Measurements from ENCODE around the gene ADRA2A. TPM values are rescaled to one million over a fixed set of nuclear protein-coding genes. Genes with fewer than 3 reads are reported as not detected.

The ADRA2A gene
- total RNA-seq, 2 experiments from 2014 or later, result 0.05 TPM; not detected in 1

DNA sequence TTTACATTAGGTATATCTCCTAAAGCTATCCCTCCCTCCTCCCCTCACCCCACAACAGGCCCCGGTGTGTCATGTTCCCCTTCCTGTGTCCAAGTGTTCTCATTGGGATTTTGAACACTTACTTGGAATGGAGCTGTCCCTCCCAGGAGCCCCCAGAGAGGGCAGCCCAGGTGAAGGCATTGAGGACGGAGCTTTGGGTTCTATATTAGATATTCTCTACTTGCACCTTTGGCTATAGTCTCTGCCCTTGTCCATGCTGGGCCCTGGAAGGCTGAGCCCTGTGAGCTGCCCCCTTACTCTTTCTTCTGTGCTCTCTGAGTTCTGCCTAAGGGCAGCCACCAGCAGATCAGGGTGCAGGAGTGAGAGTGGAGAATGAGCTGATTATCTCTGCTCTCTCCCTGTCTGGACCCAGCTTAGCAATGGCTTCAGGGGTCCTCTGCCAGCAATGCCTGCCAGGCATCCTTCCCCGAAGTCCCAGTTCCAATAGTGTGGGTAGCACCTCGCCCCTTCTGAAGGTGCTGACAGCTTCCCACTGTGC lies 11.2 kb downstream of the ADRA2A start:
- Histone ChIP-seq H3K4me1 (ENCODE audit: insufficient read depth, low read length) (no peaks in the 10 kb centered on the region), H3K36me3 (ENCODE audit: insufficient read depth, low read length) (no peaks in the 10 kb centered on the region), H3K4me3 (ENCODE audit: low read length) (no peak overlapping the region), H3K27me3 (ENCODE audit: control insufficient read depth in 1 of 2, insufficient read depth in 2 of 2, low read length in 2 of 2) (peaks cover 0 to 3% of the 10 kb centered on the region in 2 experiments), H3K27ac (ENCODE audit: low read depth in 1 of 2, low read length in 2 of 2) (no peak overlapping the region), H3K9me3 (ENCODE audit: control insufficient read depth in 1 of 2, insufficient read depth in 1 of 2, low read length in 2 of 2) (peaks cover 0 to 10% of the 10 kb centered on the region in 2 experiments)
- ChIA-PET CTCF (no interaction called here), POLR2A (no interaction called here)
- H3K9me3 Mint-ChIP-seq, result no peaks in the 10 kb centered on the region
- H3K27ac Mint-ChIP-seq, result no peak overlapping the region
- peaks cover 27% of the 10 kb centered on the region for H3K27me3 Mint-ChIP-seq
- DNase-seq (no peak), ATAC-seq (ENCODE audit: poor library complexity) (no peak)
- intact Hi-C loops (cut with DNase I, micrococcal nuclease), result no loop called here
- TF ChIP-seq, protein P1, sequence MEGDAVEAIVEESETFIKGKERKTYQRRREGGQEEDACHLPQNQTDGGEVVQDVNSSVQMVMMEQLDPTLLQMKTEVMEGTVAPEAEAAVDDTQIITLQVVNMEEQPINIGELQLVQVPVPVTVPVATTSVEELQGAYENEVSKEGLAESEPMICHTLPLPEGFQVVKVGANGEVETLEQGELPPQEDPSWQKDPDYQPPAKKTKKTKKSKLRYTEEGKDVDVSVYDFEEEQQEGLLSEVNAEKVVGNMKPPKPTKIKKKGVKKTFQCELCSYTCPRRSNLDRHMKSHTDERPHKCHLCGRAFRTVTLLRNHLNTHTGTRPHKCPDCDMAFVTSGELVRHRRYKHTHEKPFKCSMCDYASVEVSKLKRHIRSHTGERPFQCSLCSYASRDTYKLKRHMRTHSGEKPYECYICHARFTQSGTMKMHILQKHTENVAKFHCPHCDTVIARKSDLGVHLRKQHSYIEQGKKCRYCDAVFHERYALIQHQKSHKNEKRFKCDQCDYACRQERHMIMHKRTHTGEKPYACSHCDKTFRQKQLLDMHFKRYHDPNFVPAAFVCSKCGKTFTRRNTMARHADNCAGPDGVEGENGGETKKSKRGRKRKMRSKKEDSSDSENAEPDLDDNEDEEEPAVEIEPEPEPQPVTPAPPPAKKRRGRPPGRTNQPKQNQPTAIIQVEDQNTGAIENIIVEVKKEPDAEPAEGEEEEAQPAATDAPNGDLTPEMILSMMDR (IDR thresholded peaks at IDR 0.05), result no peak
- H3K36me3 Mint-ChIP-seq (ENCODE audit: low read depth), result no peaks in the 10 kb centered on the region
- no peaks in the 10 kb centered on the region for H3K4me1 Mint-ChIP-seq (ENCODE audit: low read depth)
- H3K4me3 Mint-ChIP-seq, result no peak overlapping the region

GRCh38 chr10:111089293-111089692 lies 12.5 kb downstream of the ADRA2A start:
- Histone ChIP-seq H3K27me3 (ENCODE audit: control insufficient read depth in 1 of 2, insufficient read depth in 2 of 2, low read length in 2 of 2) (peaks cover 0 to 3% of the 10 kb centered on the region in 2 experiments), H3K27ac (ENCODE audit: low read depth in 1 of 2, low read length in 2 of 2) (no peak overlapping the region), H3K4me1 (ENCODE audit: insufficient read depth, low read length) (no peaks in the 10 kb centered on the region), H3K4me3 (ENCODE audit: low read length) (no peak overlapping the region), H3K9me3 (ENCODE audit: control insufficient read depth in 1 of 2, insufficient read depth in 1 of 2, low read length in 2 of 2) (peaks cover 0 to 6% of the 10 kb centered on the region in 2 experiments), H3K36me3 (ENCODE audit: insufficient read depth, low read length) (no peaks in the 10 kb centered on the region)
- intact Hi-C loops (cut with DNase I, micrococcal nuclease), result no loop called here
- no peaks in the 10 kb centered on the region for H3K4me1 Mint-ChIP-seq (ENCODE audit: low read depth)
- peaks cover 32% of the 10 kb centered on the region for H3K27me3 Mint-ChIP-seq
- H3K36me3 Mint-ChIP-seq (ENCODE audit: low read depth), result no peaks in the 10 kb centered on the region
- no peak overlapping the region for H3K27ac Mint-ChIP-seq
- DNase-seq (no peak), ATAC-seq (ENCODE audit: poor library complexity) (no peak)
- no peaks in the 10 kb centered on the region for H3K9me3 Mint-ChIP-seq
- H3K4me3 Mint-ChIP-seq, result no peak overlapping the region
- TF ChIP-seq, protein P1 (IDR thresholded peaks at IDR 0.05), result no peak
- ChIA-PET POLR2A (no interaction called here), CTCF (no interaction called here)

DNA sequence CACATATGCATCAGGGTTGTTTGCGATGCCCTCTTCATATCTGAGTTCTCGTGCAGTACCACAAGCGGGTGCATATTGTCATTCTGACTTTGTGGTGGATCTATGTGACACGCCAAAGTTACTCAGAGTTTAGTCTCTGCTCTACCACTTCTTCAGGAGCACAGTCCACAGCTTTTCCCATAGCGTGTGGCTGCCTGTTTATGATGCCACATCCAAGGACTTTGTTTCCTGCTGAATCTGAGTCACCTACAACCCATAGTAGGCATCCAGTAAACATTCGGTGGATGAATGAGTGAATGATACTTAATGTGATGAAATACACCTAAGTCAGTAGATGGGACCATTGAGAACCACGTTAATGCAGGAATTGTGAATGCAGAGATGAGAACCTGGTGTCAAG lies 15.0 kb downstream of the ADRA2A start:
- TF ChIP-seq, protein P1 (IDR thresholded peaks at IDR 0.05), result no peak
- Mint-ChIP-seq H3K9me3 (no peaks in the 10 kb centered on the region), H3K36me3 (ENCODE audit: low read depth) (no peaks in the 10 kb centered on the region), H3K4me1 (ENCODE audit: low read depth) (no peaks in the 10 kb centered on the region), H3K4me3 (no peak overlapping the region), H3K27ac (no peak overlapping the region), H3K27me3 (peaks cover 25% of the 10 kb centered on the region)
- Histone ChIP-seq H3K36me3 (ENCODE audit: insufficient read depth, low read length) (no peaks in the 10 kb centered on the region), H3K27me3 (ENCODE audit: control insufficient read depth in 1 of 2, insufficient read depth in 2 of 2, low read length in 2 of 2) (peaks cover 0 to 8% of the 10 kb centered on the region in 2 experiments), H3K4me3 (ENCODE audit: low read length) (no peak overlapping the region), H3K4me1 (ENCODE audit: insufficient read depth, low read length) (no peaks in the 10 kb centered on the region), H3K27ac (ENCODE audit: low read depth in 1 of 2, low read length in 2 of 2) (no peak overlapping the region), H3K9me3 (ENCODE audit: control insufficient read depth in 1 of 2, insufficient read depth in 1 of 2, low read length in 2 of 2) (no peaks in the 10 kb centered on the region)
- intact Hi-C loops (cut with DNase I, micrococcal nuclease), result loop anchor here in 1 of 2 experiments (10.0 kb wide), 1 partner anchor 347 kb away; no protein-coding TSS in a partner anchor
- DNase-seq (no peak), ATAC-seq (ENCODE audit: poor library complexity) (no peak)
- ChIA-PET POLR2A (no interaction called here), CTCF (no interaction called here)
